Breast epithelium (tissue), 4 donors: ENCODE measurements around the gene TTC28. TPM values are rescaled to one million over a fixed set of nuclear protein-coding genes. Genes with fewer than 3 reads are reported as not detected.

ENCODE experiments used
- DNase-seq, 2 donors: peaks; one replicate each; pipeline ENCODE4 v3.0.0-alpha.2; 2019; ENCODE audit warnings: low spot score in 2 of 2
- H3K27ac ChIP-seq, 2 donors: fragments of 200-600 bp; sonication (generic) in 1 of 2; one replicate each; pipeline ENCODE4 v1.5.1; 2016 to 2019; ENCODE audit warnings: mild to moderate bottlenecking in 1 of 2
- H3K27me3 ChIP-seq, 2 donors: fragments of 200-600 bp; sonication (generic) in 1 of 2; one replicate each; pipeline versions ENCODE4 v1.5.1 to v1.6.0; 2017 to 2019; ENCODE audit warnings: control low read depth in 1 of 2, mild to moderate bottlenecking in 1 of 2
- H3K36me3 ChIP-seq: fragments of 200-600 bp; one replicate; pipeline ENCODE4 v1.5.1; 2019
- H3K4me1 ChIP-seq, 2 donors: fragments of 200-600 bp; sonication (generic); one replicate each; pipeline ENCODE4 v1.5.1; 2016 to 2019; ENCODE audit warnings: control low read depth in 1 of 2
- H3K4me3 ChIP-seq, 3 donors: fragments of 200-600 bp; sonication (generic); 1 replicate in 2 of 3; 2 replicates in 1 of 3; pipeline ENCODE4 v1.5.1; 2016 to 2019; ENCODE audit warnings: mild to moderate bottlenecking in 3 of 3, moderate library complexity in 2 of 3
- H3K9me3 ChIP-seq, 2 donors: fragments of 200-600 bp; sonication (generic) in 1 of 2; one replicate each; pipeline ENCODE4 v1.5.1; 2016 to 2019; ENCODE audit warnings: control low read depth in 1 of 2
- CTCF ChIP-seq, 3 donors: fragments of 450-650 bp; IDR thresholded peaks; one replicate each; pipeline ENCODE4 v1.5.1; 2016 to 2017; ENCODE audit warnings: antibody characterized with exemption in 3 of 3, mild to moderate bottlenecking in 3 of 3, moderate library complexity in 3 of 3
- POLR2A ChIP-seq: fragments of 450-650 bp; IDR thresholded peaks from one replicate; pipeline ENCODE4 v1.6.1; 2016; ENCODE audit warnings: antibody characterized with exemption, mild to moderate bottlenecking, moderate library complexity
- POLR2AphosphoS5 ChIP-seq, 3 donors: sonication (generic); formaldehyde crosslinking; IDR thresholded peaks; one replicate each; pipeline ENCODE4 v1.6.1; 2017; ENCODE audit warnings: antibody characterized with exemption in 3 of 3
- intact Hi-C: fragments of 100-400 bp; cut with DNase I; formaldehyde crosslinking; loops from one replicate; pipeline ENCODE4 v1.15.1; 2023; ENCODE audit warnings: low total_unique reads
- total RNA-seq, 3 donors: library from RNA; depleted of rRNA; stranded (reverse); fragments of >200 nt; gene quantifications; one replicate each; pipeline ENCODE4 v1.1.0, GENCODE V29; 2016

The TTC28 gene
- total RNA-seq, 3 donors from 2014 or later = 33.5 to 43.3 (median 40.2) TPM

- H3K27ac ChIP-seq = no peak overlapping the region
- H3K27me3 ChIP-seq = no peaks in the 10 kb centered on the region
- no peaks in the 10 kb centered on the region for H3K36me3 ChIP-seq
- intact Hi-C loops = no loop called here
- no peak overlapping the region for H3K4me3 ChIP-seq
- H3K4me1 ChIP-seq = no peaks in the 10 kb centered on the region
- TF ChIP-seq POLR2AphosphoS5 (IDR thresholded peaks at IDR 0.05) (no peak), CTCF (IDR thresholded peaks at IDR 0.05) (no peak), POLR2A (no peak)
- no peaks in the 10 kb centered on the region for H3K9me3 ChIP-seq
- DNase-seq = no peak
These were observed 21.2 kb downstream of the TTC28 start for GRCh38 chr22:28658448-28658847.

GRCh38 chr22:28656181-28656580, 23.5 kb downstream of the TTC28 start:
- no peaks in the 10 kb centered on the region for H3K4me1 ChIP-seq
- H3K9me3 ChIP-seq = no peaks in the 10 kb centered on the region
- TF ChIP-seq POLR2AphosphoS5 (IDR thresholded peaks at IDR 0.05) = no peak
- TF ChIP-seq POLR2A = no peak
- TF ChIP-seq CTCF (IDR thresholded peaks at IDR 0.05) = no peak
- H3K27me3 ChIP-seq = no peaks in the 10 kb centered on the region
- no peak for DNase-seq
- no peak overlapping the region for H3K4me3 ChIP-seq
- H3K27ac ChIP-seq = no peak overlapping the region
- H3K36me3 ChIP-seq = no peaks in the 10 kb centered on the region
- intact Hi-C loops = no loop called here

- no peak for TF ChIP-seq POLR2A
- TF ChIP-seq CTCF (IDR thresholded peaks at IDR 0.05) = no peak
- no peak for TF ChIP-seq POLR2AphosphoS5 (IDR thresholded peaks at IDR 0.05)
- Histone ChIP-seq H3K27ac (no peak overlapping the region), H3K9me3 (no peaks in the 10 kb centered on the region), H3K4me1 (no peaks in the 10 kb centered on the region), H3K27me3 (no peaks in the 10 kb centered on the region), H3K36me3 (no peaks in the 10 kb centered on the region), H3K4me3 (no peak overlapping the region)
- intact Hi-C loops = no loop called here
- no peak for DNase-seq
These were observed 29.2 kb downstream of the TTC28 start for GRCh38 chr22:28650463-28650862.

GRCh38 chr22:28648792-28649191, 30.8 kb downstream of the TTC28 start:
- Histone ChIP-seq H3K4me1 (no peaks in the 10 kb centered on the region), H3K9me3 (no peaks in the 10 kb centered on the region), H3K36me3 (no peaks in the 10 kb centered on the region), H3K4me3 (no peak overlapping the region), H3K27me3 (no peaks in the 10 kb centered on the region), H3K27ac (no peak overlapping the region)
- no peak for TF ChIP-seq POLR2AphosphoS5 (IDR thresholded peaks at IDR 0.05)
- TF ChIP-seq CTCF (IDR thresholded peaks at IDR 0.05) = no peak
- no peak for TF ChIP-seq POLR2A
- DNase-seq = no peak
- intact Hi-C loops = no loop called here

GRCh38 chr22:28647216-28647615, 32.4 kb downstream of the TTC28 start:
- no peaks in the 10 kb centered on the region for H3K4me1 ChIP-seq
- intact Hi-C loops = no loop called here
- H3K27me3 ChIP-seq = no peaks in the 10 kb centered on the region
- no peak overlapping the region for H3K27ac ChIP-seq
- no peak overlapping the region for H3K4me3 ChIP-seq
- H3K36me3 ChIP-seq = no peaks in the 10 kb centered on the region
- no peak for DNase-seq
- TF ChIP-seq POLR2AphosphoS5 (IDR thresholded peaks at IDR 0.05) = no peak
- TF ChIP-seq CTCF (IDR thresholded peaks at IDR 0.05) = no peak
- TF ChIP-seq POLR2A = no peak
- H3K9me3 ChIP-seq = no peaks in the 10 kb centered on the region
